Natural killer cell treated with Interleukin-12 subunit alpha and Interleukin-12 subunit beta and Interleukin-15 and Interleukin-18, amount 100 ng/mL, for 72 hours (primary cell): ENCODE results near the gene SLC7A5. TPM values are rescaled to one million over a fixed set of nuclear protein-coding genes. Genes with fewer than 3 reads are reported as not detected.
"Not testable (repeated sequence)": the region's sequence is repeated elsewhere in the genome, so short reads cannot be mapped to it uniquely, and the experiment has no call there.

Source experiments
- ATAC-seq, 2 donors: fragments of 150-1000 bp; cut with Tn5 transposase in 1 of 2; sonication (Bioruptor Pico), chemical (Tn5 transposase) in 1 of 2; 2 replicates each; pipeline ENCODE4 v1.10.0; 2021
- DNase-seq: peaks from one replicate; pipeline ENCODE4 v3.0.0; 2022; ENCODE audit warnings: low spot score
- H3K27ac Mint-ChIP-seq, 2 donors: 1 replicate in 1 of 2; 2 replicates in 1 of 2; pipeline ENCODE4 v1.8.0; 2022; ENCODE audit warnings: mixed read lengths in 2 of 2, mild to moderate bottlenecking in 1 of 2, moderate library complexity in 1 of 2
- H3K27me3 Mint-ChIP-seq, 2 donors: 1 replicate in 1 of 2; 2 replicates in 1 of 2; pipeline ENCODE4 v1.8.0; 2022; ENCODE audit warnings: mixed read lengths in 2 of 2
- H3K36me3 Mint-ChIP-seq: one replicate; pipeline ENCODE4 v1.8.0; 2022; ENCODE audit warnings: mixed read lengths
- H3K4me1 Mint-ChIP-seq, 2 donors: 1 replicate in 1 of 2; 2 replicates in 1 of 2; pipeline ENCODE4 v1.8.0; 2022; ENCODE audit warnings: low read depth in 2 of 2, mixed read lengths in 2 of 2, mild to moderate bottlenecking in 1 of 2
- H3K4me3 Mint-ChIP-seq: one replicate; pipeline ENCODE4 v1.8.0; 2022; ENCODE audit warnings: mixed read lengths
- H3K9me3 Mint-ChIP-seq: 2 replicates; pipeline ENCODE4 v1.8.0; 2022; ENCODE audit warnings: mixed read lengths
- total RNA-seq, 2 donors: library from RNA; stranded (reverse); gene quantifications; one replicate each; pipeline ENCODE4 v1.2.3, GENCODE V29; 2022

SLC7A5 gene
- total RNA-seq, 2 donors from 2014 or later: 142 to 348 TPM

DNA sequence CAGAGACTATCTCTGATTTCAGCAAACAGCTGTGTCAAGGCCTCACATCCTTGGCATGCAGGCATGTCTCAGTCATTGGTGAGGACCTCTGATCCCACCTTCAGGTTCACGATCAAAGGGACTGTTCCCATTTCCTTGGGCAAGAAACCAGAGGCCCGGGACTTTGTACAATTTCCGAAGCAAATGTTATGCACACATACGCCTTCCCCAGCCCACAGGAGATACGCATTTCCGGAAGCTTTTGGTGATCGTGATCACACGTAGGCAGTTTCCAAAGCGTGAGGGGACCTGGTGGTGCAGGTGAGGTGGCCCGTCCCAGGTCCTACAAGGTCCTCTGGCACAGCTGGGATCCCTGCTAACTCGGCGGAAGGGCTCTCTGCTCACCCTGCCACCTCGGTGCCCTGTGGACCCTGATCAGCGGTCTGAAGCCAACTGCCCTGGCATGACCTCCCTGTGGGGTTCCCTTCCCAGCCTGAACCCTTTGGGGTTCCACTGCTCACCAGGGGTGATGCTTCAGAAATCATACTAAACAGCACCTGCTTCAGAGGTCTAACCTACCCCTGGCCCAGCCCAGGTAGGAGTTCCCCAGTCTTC is 74.7 kb downstream of the SLC7A5 start:
- Mint-ChIP-seq H3K9me3 (no peaks in the 10 kb centered on the region), H3K27me3 (no peaks in the 10 kb centered on the region), H3K36me3 (no peaks in the 10 kb centered on the region), H3K27ac (no peak overlapping the region), H3K4me3 (no peak overlapping the region), H3K4me1 (no peaks in the 10 kb centered on the region)
- DNase-seq (no peak), ATAC-seq (no peak)

DNA sequence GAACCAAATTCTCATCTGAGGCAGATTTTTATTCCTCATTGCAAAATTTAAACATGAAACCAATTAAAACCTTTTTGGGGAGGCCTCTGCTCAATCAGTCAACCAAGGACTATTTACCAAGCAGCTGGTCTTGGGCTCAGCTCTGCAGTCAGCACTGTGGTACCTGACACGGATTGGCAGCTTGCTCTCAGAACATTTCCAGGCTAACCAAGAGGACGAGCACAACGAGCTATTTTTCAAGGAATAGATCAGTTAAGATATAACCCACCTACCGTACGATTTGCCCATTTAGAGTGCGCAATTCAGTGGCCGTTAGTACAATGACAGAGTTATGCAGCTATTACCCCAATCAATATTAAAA is 77.1 kb downstream of the SLC7A5 start:
- no peaks in the 10 kb centered on the region for H3K36me3 Mint-ChIP-seq
- no peak for ATAC-seq
- H3K27ac Mint-ChIP-seq: no peak overlapping the region
- no peak overlapping the region for H3K4me3 Mint-ChIP-seq
- H3K9me3 Mint-ChIP-seq: no peaks in the 10 kb centered on the region
- no peaks in the 10 kb centered on the region for H3K27me3 Mint-ChIP-seq
- H3K4me1 Mint-ChIP-seq: no peaks in the 10 kb centered on the region
- no peak for DNase-seq

DNA sequence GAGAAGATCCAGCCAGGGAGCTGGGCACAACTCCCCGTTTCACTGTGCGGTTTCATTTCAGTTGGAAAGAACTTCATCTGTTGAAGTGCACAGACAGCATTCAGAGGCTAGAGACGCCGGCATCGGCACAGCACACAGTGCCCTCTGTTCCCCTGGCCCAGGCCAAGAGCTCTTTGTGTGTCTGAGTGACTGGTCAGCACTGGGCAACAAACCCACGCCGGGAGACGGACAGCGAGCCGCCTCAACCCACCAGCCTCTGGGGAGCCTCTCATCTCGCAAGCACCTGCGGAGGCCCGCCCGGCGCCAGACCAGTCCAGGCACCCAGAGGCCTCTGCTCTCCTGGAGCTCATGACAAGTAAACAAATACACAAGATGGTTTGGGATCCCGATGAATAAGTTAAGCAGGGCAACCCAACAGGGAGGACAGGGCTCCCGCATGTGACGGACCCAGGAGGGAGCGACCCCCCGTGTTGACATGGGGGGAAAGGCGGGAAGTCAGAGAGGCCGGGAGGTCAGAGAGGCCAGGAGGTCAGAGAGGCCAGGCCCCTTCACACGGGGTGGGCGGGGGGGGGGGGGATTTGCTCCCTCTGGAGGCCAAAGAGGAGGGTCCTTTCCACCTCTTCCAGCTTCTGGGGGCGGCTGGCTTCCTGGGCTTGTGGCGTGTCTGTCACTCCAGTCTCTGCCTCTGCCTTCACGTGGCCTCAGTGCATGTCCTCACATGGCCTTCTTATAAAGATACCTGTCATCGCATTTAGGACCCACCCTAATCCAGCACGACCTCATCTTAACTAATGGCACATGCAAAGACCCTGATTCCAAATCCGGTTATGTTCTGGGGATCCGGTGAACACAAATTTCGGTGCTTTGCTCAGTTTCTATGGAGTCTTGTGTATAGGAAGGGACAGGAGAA is 77.8 kb downstream of the SLC7A5 start:
- H3K4me3 Mint-ChIP-seq: no peak overlapping the region
- DNase-seq (no peak), ATAC-seq (no peak)
- no peaks in the 10 kb centered on the region for H3K27me3 Mint-ChIP-seq
- H3K27ac Mint-ChIP-seq: no peak overlapping the region
- no peaks in the 10 kb centered on the region for H3K9me3 Mint-ChIP-seq
- H3K4me1 Mint-ChIP-seq: no peaks in the 10 kb centered on the region
- H3K36me3 Mint-ChIP-seq: no peaks in the 10 kb centered on the region

DNA sequence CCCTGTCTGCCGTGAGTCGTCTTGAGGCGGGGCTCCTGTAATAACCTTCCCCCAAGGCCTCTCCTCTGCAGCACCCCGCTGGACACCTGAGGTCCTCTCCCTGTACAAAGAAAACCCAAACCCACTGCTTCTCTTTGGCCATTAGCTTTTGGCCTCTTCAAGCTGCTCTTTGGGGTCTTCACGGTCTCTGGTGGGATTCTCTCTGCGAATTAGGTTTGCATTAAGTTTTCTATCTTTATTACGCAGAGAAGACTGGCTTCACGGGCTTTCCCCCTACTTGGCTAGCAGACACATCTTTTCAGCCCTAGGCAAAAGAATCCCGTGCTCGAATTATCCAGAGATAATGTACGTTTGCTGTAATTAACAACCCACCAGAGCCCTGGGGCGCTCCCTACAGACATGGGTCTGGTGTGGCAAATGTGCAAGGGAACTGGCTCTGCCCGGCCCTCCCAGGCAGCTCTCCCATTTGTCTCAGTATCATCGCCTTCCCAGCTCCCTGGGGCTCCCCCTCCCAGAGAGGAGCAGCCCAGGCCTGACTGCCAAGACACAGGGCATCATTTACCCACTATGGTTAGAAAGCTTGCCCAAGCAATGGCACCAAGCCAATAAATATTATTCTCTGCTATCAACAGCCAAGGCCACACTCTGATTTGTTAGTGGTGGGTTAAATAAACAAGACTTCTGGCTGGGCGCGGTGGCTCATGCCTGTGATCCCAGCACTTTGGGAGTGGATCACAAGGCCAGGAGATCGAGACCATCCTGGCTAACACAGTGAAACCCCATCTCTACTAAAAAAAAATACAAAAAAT is 78.8 kb downstream of the SLC7A5 start:
- no peaks in the 10 kb centered on the region for H3K36me3 Mint-ChIP-seq
- DNase-seq (no peak), ATAC-seq (no peak)
- H3K9me3 Mint-ChIP-seq: no peaks in the 10 kb centered on the region
- H3K4me3 Mint-ChIP-seq: no peak overlapping the region
- H3K27me3 Mint-ChIP-seq: no peaks in the 10 kb centered on the region
- H3K4me1 Mint-ChIP-seq: no peaks in the 10 kb centered on the region
- H3K27ac Mint-ChIP-seq: no peak overlapping the region

DNA sequence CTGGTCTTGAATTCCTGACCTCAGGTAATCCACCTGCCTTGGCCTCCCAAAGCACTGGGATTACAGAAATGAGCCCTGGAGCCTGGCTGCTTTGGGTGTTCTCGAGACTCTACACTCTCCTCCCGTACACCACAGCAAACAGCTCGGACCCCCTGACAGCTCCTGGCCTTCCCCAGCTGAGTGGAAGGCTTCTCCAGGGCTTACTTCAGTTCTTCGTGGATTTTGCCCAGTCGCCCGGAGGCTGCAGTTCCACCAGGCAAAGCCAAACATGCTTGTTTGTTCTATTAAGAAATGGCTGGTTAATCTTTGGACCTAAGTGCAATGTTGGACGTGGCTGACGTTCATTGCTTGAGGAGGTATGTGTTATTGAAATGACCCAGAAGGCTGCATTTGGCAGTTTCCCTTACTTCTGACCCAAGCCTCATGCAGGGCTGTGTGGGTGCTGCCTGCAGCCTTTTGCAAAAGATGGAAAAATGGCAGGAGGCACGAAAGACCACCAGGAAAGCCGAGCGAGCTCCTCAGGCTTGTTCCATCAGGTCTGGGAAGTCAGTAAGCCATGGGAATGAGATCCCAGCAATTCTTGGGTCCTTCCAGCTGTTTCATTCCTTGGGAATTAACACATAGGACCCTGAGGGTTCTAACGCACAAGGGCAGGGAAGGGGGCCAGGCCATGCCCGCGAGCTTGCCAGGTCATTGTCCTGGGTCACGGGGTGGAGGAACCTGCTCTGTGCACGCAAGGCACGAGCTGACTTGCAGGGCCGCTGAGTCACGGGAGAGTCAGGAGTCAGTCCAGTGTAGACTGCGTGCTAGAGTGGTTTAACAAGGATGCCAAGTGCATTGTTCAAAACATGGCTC is 79.6 kb downstream of the SLC7A5 start:
- H3K36me3 Mint-ChIP-seq: no peaks in the 10 kb centered on the region
- no peak overlapping the region for H3K4me3 Mint-ChIP-seq
- no peaks in the 10 kb centered on the region for H3K27me3 Mint-ChIP-seq
- DNase-seq (no peak), ATAC-seq (no peak)
- H3K4me1 Mint-ChIP-seq: no peaks in the 10 kb centered on the region
- H3K27ac Mint-ChIP-seq: no peak overlapping the region
- no peaks in the 10 kb centered on the region for H3K9me3 Mint-ChIP-seq

DNA sequence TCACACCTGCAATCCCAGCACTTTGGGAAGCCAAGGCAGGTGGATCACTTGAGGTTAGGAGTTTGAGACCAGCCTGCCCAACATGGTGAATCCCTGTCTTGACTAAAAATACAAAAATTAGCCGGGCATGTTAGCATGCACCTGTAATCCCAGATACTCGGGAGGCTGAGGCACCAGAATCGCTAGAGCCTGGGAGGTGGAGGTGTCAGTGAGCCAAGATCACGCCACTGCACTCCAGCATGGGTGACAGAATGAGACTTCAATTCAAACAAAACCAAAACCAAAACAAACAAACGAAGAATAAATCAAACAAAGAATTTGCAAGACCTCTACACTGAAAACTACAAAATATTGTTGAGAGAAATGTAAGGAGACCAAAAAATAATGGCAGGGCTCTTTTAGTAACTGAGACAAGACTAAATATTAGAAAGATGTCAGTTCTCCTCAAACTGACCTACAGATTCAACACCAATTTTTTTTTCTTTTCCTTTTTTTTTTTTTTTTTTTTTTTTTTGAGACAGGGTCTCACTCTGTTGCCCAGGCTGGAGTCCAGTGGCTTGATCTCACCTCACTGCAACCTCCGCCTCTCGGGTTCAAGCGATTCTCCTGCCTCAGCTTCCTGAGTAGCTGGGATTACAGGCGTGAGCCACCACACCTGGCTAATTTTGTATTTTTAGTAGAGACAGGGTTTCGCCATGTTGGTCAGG is 80.4 kb downstream of the SLC7A5 start:
- H3K27me3 Mint-ChIP-seq, H3K4me3 Mint-ChIP-seq: not testable (repeated sequence)

GRCh38 chr16:87787451-87788091 is 81.7 kb downstream of the SLC7A5 start:
- ATAC-seq, H3K4me3 Mint-ChIP-seq, H3K9me3 Mint-ChIP-seq, H3K27ac Mint-ChIP-seq, H3K4me1 Mint-ChIP-seq, H3K27me3 Mint-ChIP-seq, H3K36me3 Mint-ChIP-seq, DNase-seq: not testable (repeated sequence)

More for the DNA sequence above, 80.4 kb downstream of the SLC7A5 start:
- ATAC-seq, H3K4me1 Mint-ChIP-seq, H3K27ac Mint-ChIP-seq, H3K36me3 Mint-ChIP-seq, H3K9me3 Mint-ChIP-seq, DNase-seq: not testable (repeated sequence)

DNA sequence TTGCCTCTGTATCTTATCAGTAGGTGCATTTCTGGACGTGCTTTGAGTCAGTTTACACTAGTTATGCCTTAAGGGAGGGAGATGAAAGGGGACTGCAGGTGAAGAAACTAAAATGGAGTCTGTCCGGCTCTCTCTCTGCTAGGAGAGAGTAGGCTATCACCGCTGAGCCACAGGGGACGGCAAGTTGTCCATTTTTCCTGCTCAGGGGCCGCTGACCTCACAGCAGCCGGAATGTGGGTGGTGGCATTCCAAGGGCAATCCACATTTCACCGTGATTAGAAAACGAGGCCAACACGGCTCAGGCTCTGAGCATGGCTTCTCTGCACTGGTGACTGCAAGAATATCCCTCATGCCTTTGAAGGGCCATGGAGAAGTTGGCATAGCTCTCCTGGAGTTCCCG is 84.5 kb downstream of the SLC7A5 start:
- DNase-seq (no peak), ATAC-seq (no peak)
- H3K36me3 Mint-ChIP-seq: no peaks in the 10 kb centered on the region
- no peak overlapping the region for H3K4me3 Mint-ChIP-seq
- H3K27me3 Mint-ChIP-seq: no peaks in the 10 kb centered on the region
- H3K27ac Mint-ChIP-seq: no peak overlapping the region
- H3K4me1 Mint-ChIP-seq: peaks cover 15 to 16% of the 10 kb centered on the region in 2 donors
- no peaks in the 10 kb centered on the region for H3K9me3 Mint-ChIP-seq

GRCh38 chr16:87782033-87782432 is 87.3 kb downstream of the SLC7A5 start:
- Mint-ChIP-seq H3K4me3 (no peak overlapping the region), H3K27ac (no peak overlapping the region), H3K9me3 (no peaks in the 10 kb centered on the region), H3K27me3 (no peaks in the 10 kb centered on the region), H3K36me3 (no peaks in the 10 kb centered on the region), H3K4me1 (peaks cover 31 to 36% of the 10 kb centered on the region in 2 donors)
- DNase-seq (no peak), ATAC-seq (no peak)

DNA sequence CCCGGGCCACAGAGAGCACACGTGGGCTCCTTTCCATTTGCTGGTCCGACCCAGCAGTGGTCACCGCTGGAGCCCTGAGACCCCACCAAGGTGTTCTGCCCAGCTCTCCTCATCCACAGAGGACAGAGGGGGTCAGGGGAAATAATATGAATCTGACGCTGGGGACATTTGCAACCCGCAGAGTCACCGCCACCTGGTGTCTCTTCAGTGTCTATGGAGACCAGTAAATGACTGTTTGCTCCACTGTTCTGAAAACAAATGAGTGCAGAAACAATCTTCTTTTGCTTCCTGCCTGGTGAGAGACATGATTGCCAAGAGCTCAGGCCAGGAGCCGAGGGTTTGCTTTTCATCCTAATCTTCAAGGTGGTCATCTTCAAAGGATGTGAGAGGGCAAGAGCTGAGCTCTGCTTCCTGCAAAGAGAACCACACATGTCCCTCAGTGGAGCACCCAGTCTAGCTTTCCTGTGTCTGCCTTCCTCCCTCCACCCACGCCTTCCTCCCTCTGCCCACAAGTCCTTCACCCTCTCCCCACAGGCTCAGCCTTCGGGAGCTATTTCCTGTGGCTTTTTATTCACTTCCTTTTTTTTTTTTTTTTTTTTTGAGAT is 88.8 kb downstream of the SLC7A5 start:
- Mint-ChIP-seq H3K9me3 (no peaks in the 10 kb centered on the region), H3K36me3 (no peaks in the 10 kb centered on the region), H3K27me3 (no peaks in the 10 kb centered on the region), H3K4me1 (peaks cover 31 to 36% of the 10 kb centered on the region in 2 donors), H3K4me3 (peak overlapping the region; percentile 80), H3K27ac (peak overlapping the region; percentile 96)
- ATAC-seq (peak; percentile 45 to 69), DNase-seq (peak; percentile 88)
